Glomerular visceral epithelial cell (primary cell): ENCODE measurements around the gene GRM4.
A peak's percentile ranks its signal among the peaks of the same experiment; 100 is the strongest.

Experiments used
- DNase-seq: peaks from one replicate; pipeline ENCODE4 v3.0.0-alpha.2; 2016; ENCODE audit errors: extremely low spot score

Gene GRM4

GRCh38 chr6:33995309-33996119 is 150.4 kb downstream of the GRM4 start:
- DNase-seq, result no peak

DNA sequence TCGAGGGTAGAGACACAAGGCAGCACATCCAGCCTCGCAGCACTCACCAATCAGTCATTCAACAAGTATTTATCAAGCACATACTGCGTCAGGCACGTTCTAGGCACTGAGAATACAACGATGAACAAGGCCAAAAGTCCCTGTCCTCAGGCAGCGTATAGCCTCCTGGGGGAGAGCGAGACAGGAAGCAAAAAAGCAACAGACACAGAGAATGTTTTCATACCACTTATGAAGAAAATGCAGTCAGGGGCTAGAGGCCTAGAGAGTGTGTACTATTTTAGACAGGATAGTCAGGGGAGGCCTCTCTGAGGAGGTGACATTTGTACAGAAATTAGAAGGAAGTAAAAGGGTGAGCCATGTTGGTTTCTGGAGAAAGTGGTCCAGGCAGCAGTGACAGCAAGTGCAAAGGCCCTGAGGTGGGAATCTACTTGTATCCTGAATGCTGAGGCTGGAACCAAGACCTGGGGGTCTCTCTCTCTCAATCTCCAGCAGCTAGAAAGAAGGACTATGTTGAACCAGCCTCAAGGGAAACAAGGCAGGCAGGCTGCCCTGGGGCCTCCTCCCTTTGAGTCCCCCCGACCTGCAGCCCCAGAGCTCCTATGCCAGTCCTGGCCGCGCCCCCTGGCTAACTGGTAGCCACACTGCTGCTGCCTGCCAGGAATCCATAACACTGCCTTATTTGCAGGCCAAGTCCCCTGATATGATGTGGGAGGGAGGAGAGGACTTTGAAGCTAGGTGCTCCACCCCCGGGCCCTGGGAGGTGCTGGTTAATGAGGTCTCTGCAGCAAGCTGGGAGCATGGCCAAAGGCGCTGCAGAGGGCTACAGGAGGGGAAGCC is 151.2 kb downstream of the GRM4 start:
- no peak for DNase-seq

- DNase-seq, result no peak
These were observed 152.0 kb downstream of the GRM4 start for GRCh38 chr6:33993653-33994471.

- no peak for DNase-seq
These were observed 152.8 kb downstream of the GRM4 start for GRCh38 chr6:33993091-33993490.

DNA sequence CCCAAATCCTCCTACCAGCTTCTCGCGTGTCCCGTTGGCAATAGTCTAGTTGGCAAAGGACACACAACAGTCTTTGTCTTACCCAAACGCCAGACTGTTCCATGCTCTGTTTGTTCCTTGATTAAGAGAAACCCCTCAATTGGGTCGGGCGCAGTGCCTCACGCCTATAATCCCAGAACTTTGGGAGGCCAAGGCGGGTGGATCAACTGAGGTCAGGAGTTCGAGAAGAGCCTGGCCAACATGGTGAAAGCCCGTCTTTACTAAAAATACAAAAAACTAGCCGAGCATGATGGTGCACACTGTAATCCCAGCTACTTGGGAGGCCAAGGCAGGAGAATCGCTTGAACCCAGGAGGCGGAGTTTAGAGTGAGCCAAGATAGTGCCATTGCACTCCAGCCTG is 153.7 kb downstream of the GRM4 start:
- no peak for DNase-seq

GRCh38 chr6:33991610-33992009 is 154.3 kb downstream of the GRM4 start:
- DNase-seq, result no peak

- DNase-seq, result no peak
These were observed 155.8 kb downstream of the GRM4 start for GRCh38 chr6:33990061-33990541.

- DNase-seq, result no peak
These were observed 156.7 kb downstream of the GRM4 start for GRCh38 chr6:33989016-33989854.

- DNase-seq, result no peak
These were observed 157.5 kb downstream of the GRM4 start for GRCh38 chr6:33988121-33989015.

DNA sequence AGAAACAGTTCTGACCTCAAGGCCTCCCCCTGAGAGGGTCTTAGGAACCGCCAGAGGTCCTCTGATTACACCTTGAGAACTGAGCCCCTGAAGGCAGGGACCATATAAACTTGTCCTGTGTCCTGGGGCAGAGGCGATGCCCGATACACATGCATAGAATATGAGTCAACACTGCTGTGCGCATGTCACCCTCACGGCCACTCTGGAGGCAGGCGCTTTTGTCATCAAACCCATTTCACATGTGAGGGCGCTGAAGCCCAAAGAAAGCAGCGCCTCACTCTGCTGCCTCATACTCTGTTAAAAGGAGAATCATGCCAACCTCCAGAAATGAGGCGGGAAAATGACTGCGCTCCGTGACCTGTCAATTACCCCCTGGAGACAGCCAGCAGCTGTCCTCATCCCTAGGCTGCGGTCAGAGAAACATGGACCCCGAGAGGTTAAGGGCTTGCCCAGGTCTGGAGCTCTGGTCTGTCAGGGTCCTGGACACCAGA is 158.3 kb downstream of the GRM4 start:
- DNase-seq, result no peak

GRCh38 chr6:33985947-33986346 is 159.9 kb downstream of the GRM4 start:
- DNase-seq, result no peak

GRCh38 chr6:33985313-33985751 is 160.6 kb downstream of the GRM4 start:
- DNase-seq, result no peak

DNA sequence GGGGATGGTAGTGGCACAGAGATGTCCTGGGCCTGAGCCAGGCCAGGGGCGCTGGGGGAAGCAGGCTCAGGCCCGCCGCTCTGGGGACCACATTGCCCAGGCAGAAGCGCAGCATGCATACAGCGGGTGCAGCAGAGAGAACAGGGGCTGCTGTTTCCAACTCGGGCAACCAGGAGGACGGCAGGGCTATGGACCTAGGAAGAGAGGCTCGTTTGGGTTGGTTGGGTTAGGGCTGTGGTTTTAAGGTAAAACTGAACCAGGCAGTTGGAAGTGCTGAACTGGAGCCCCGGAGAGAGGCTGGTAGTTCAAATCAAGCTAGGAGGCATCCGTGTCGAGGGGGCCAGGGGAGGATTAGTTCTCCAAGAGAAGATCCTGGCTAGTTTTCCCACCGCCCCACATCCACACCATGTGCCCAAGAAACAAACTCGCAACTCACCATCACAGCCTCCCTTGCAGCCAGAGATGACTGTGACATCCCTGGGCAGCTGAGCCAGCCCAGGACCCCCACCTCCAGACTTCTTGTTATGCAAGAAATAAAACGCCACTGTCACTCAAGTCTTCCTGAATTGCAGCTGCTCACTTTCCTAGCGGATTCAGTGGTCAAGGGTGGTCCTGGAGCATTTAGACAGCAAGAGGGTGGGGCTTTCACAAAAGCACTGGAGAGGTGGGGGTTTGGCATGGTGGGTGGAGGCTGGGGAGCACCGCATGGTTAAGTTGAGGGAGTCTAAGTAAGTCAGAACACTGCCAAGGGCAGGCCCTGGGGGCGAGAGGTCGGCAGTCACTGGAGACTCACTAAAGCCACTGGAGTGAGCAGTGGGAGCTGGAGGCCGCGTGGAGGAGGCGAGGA is 161.2 kb downstream of the GRM4 start:
- no peak for DNase-seq

DNA sequence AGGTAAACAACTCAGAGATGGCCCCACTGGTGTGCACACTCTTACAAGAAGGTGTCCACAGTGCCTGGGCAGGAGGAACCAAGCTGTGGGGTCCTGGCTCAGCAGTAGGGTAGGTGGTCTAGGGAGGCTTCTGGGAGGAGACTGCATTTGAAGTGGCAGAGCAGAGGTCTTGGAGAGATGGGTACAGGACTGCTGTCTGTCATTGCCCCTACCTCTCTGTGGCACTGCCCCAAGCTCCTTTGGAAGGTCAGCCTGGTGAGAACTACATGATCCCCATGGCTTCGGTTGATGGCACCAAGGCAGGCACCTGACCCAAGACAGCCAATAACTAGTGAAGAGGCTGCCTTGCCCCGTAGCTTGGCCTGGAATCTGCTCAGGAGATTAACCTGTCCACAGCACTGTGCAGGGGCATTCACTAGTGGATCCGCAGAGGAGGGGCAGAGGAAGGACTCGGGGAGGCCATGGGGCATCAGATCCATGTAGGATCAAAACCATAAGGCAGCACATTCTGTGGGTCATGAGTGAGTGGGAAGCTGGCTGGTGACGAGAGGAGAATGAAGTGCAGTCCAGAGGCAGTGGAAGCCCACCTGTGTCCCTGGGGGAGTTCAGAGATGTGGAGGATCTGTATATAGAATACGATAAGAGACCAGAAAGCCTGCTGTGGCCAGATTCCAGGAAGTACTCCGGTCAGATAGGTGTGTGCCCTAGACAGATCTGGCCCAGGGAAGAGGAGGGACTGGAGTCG is 162.0 kb downstream of the GRM4 start:
- no peak for DNase-seq

GRCh38 chr6:33983109-33983716 is 162.7 kb downstream of the GRM4 start:
- peak; percentile 15 for DNase-seq

DNA sequence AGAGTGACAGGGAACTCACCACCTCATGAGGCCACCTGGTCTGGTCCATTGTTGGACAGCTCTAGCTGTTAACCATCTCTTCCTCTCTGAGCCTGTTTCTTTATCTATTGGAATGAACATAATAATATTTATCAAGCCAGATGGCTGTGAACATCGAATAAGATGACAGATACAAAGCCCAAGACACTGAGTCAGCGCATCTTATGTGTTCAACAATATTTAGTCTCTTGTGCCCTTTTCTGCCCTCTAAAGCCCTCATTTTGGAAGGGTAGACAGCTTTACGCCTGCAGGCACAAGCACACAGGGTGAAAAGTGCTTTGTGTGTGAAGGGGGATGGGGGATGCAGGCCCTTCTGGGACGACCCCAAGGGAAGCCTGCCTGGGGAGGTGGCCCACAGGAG is 164.0 kb downstream of the GRM4 start:
- DNase-seq, result no peak

GRCh38 chr6:33981421-33981820 is 164.5 kb downstream of the GRM4 start:
- DNase-seq, result no peak
